Psoas muscle (tissue), 8 donors: ENCODE results near the gene TSPAN9. TPM values are rescaled to one million over a fixed set of nuclear protein-coding genes. Genes with fewer than 3 reads are reported as not detected.

Experiments used
- ATAC-seq, 4 donors: fragments of 200-7000 bp; cut with Tn5 transposase; one replicate each; pipeline ENCODE4 v1.9.1; 2020; ENCODE audit warnings: moderate library complexity in 3 of 4, mild to moderate bottlenecking in 2 of 4
- DNase-seq, 2 donors: peaks; one replicate each; pipeline ENCODE4 v3.0.0-alpha.2; 2020
- H3K27ac ChIP-seq: fragments of 200-600 bp; one replicate; pipeline ENCODE4 v1.8.0; 2022
- H3K27me3 ChIP-seq, 3 donors: fragments of 200-600 bp in 1 of 3; one replicate each; pipeline versions ENCODE4 v1.6.1 to v1.8.0; 2013 to 2022; ENCODE audit warnings: low read length in 2 of 3, mild to moderate bottlenecking in 2 of 3, moderate library complexity in 1 of 3; ENCODE audit not compliant: insufficient read depth in 3 of 3
- H3K36me3 ChIP-seq, 2 donors: fragments of 200-600 bp in 1 of 2; one replicate each; pipeline versions ENCODE4 v1.6.1 to v1.8.0; 2013 to 2022; ENCODE audit warnings: low read depth in 1 of 2, mild to moderate bottlenecking in 1 of 2, moderate library complexity in 1 of 2; ENCODE audit not compliant: insufficient read depth in 1 of 2
- H3K4me1 ChIP-seq: fragments of 200-600 bp; one replicate; pipeline ENCODE4 v1.8.0; 2022
- H3K4me3 ChIP-seq: fragments of 200-600 bp; one replicate; pipeline ENCODE4 v1.8.0; 2022; ENCODE audit warnings: mild to moderate bottlenecking
- H3K9me3 ChIP-seq: fragments of 200-600 bp; one replicate; pipeline ENCODE4 v1.8.0; 2022
- WGBS, 3 donors: extraction: QIAGEN DNeasy Blood & Tissue Kit; methylation state at CpG; one replicate each; pipeline versions ENCODE4 v1.1.6 to v1.1.7; 2013; 5-methylcytosine and 5-hydroxymethylcytosine counted together
- intact Hi-C, 2 donors: fragments of 100-400 bp; cut with DNase I; formaldehyde crosslinking; loops; one replicate each; pipeline versions ENCODE4 v1.11.0 to v1.14.2; 2022
- polyA plus RNA-seq, 3 donors: library from polyadenylated mRNA; stranded (reverse); fragments of 200-250 nt; gene quantifications; one replicate each; pipeline ENCODE4 v1.2.3, GENCODE V29; 2013
- total RNA-seq, 4 donors: library from RNA; stranded (reverse); fragmentation: NEBNext Ultra II Directional in 2 of 4; extraction: Animal tissue kit (Norgen Biotek cat#: 25700) in 2 of 4; gene quantifications; one replicate each; pipeline versions ENCODE4 v1.2.1 to v1.2.4, GENCODE V29; 2021 to 2023
- TF ChIP-seq, protein P1 (sequence below): fragments of 200-600 bp; IDR thresholded peaks from one replicate; pipeline ENCODE4 v1.8.0; 2022; ENCODE audit warnings: antibody characterized with exemption
- donor health status: healthy with polysubstance abuse.
- donor health status: DM: no; HTN: no; CAD: no; lungs with moderate emphysema.
- donor health status: Bipolar disorder and iron deficiency.
- donor health status: healthy.
- donor health status: DM: yes; HTN: yes; CAD: no.
- donor health status: DM: no; HTN: no; CAD: no.
- donor health status: DM: no; HTN: no; CAD: no.
- donor health status: DM: yes; HTN: yes; CAD: no.

Gene TSPAN9
- total and polyA plus RNA-seq, 7 donors: 6.4 to 28.0 (median 11.6) TPM

DNA sequence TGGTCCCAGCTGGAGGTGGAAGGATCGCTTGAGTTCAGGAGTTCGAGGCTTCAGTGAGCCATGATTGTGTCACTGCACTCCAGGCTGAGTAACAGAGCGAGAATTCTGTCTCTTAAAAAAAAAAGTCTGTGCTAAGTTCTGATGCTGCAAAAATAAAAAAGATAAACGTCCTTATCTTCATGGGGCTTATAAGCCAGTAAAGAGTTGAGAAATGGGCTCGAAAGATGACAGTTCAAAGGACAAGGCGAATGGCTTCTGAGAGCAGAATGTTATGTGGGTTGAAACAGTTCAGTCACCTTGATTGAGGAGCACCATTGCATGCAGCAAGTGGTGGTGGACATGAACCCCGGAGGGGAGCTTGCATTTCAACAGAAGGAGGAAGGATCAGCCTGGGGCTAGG, 4.7 kb downstream of the TSPAN9 start:
- Histone ChIP-seq H3K4me3 (no peak overlapping the region), H3K27me3 (no peaks in the 10 kb centered on the region), H3K9me3 (no peaks in the 10 kb centered on the region), H3K4me1 (peaks cover 16% of the 10 kb centered on the region), H3K27ac (no peak overlapping the region), H3K36me3 (peaks cover 0 to 3% of the 10 kb centered on the region in 2 donors)
- no peak for DNase-seq
- intact Hi-C loops: no loop called here
- 73 to 77% (median 73%) methylated on average over 7 of the region's 7 CpGs for WGBS, 3 donors
- no peak for ATAC-seq
- TF ChIP-seq, protein P1, sequence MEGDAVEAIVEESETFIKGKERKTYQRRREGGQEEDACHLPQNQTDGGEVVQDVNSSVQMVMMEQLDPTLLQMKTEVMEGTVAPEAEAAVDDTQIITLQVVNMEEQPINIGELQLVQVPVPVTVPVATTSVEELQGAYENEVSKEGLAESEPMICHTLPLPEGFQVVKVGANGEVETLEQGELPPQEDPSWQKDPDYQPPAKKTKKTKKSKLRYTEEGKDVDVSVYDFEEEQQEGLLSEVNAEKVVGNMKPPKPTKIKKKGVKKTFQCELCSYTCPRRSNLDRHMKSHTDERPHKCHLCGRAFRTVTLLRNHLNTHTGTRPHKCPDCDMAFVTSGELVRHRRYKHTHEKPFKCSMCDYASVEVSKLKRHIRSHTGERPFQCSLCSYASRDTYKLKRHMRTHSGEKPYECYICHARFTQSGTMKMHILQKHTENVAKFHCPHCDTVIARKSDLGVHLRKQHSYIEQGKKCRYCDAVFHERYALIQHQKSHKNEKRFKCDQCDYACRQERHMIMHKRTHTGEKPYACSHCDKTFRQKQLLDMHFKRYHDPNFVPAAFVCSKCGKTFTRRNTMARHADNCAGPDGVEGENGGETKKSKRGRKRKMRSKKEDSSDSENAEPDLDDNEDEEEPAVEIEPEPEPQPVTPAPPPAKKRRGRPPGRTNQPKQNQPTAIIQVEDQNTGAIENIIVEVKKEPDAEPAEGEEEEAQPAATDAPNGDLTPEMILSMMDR: no peak

DNA sequence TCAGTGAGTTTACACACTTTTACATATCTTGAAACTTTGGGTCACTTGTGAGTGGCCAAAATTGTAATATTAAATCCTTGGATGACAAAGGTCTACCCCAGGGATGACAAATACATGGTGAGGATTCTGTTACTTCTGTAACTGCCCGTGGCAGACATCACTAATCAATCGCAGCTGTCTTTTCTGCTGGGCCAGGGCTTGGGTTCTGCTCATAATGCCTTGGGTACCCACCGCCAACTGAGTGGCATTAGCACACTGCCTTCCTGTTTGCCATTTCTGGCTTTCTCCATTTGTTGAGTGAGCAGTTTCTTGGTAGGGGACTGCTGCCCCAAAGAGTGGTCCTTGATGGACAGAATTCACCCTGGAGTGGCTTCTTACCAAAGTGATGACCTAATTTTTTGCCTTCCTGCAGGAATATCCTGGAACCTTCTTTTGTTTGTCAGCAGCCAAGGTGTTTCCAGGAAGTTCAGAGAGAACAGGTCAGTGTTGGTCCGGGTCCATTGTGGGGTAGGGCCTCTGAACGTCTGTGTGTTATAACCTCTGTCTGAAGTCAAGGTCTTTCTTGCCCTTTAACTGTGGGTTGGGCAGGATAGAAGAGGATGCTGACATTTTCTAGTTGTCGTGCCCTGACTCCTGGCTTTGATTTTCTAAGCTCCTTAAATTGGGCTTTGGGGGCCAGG, 6.2 kb downstream of the TSPAN9 start:
- WGBS, 3 donors: 66 to 76% (median 72%) methylated on average over 6 of the region's 6 CpGs
- DNase-seq (no peak), ATAC-seq (no peak)
- Histone ChIP-seq H3K4me1 (peaks cover 11% of the 10 kb centered on the region), H3K9me3 (no peaks in the 10 kb centered on the region), H3K27ac (peak overlapping the region; percentile 3), H3K4me3 (no peak overlapping the region), H3K36me3 (peaks cover 0 to 3% of the 10 kb centered on the region in 2 donors), H3K27me3 (no peaks in the 10 kb centered on the region)
- TF ChIP-seq, protein P1: no peak
- intact Hi-C loops: no loop called here

DNA sequence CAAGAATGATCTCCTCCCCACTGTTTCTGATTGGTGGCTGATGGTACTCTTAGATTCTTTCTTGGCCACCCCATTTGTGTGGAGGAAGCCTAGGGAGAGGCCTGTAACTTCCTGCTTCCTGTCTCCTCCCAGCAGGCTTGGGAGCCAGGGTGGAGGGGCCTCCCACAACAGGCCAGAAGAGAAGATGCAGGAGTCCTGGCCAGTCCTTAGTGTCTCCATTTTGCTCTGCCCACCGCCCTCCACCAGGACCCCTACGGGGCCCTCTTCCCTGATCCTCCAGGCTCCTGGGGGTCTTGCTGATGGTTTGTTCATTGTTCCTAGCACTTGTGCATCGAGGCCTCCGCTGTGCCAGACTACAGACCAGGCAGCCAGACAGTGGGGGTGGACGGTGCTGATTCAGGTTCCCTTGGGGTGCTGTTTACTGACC, 6.8 kb downstream of the TSPAN9 start:
- Histone ChIP-seq H3K27ac (peak overlapping the region; percentile 30), H3K4me1 (peaks cover 9% of the 10 kb centered on the region), H3K36me3 (peaks cover 0 to 3% of the 10 kb centered on the region in 2 donors), H3K27me3 (no peaks in the 10 kb centered on the region), H3K9me3 (no peaks in the 10 kb centered on the region), H3K4me3 (no peak overlapping the region)
- ATAC-seq (peak in 2 of 4 donors; percentile 40 to 57), DNase-seq (no peak)
- intact Hi-C loops: no loop called here
- WGBS, 3 donors: 83 to 91% (median 86%) methylated on average over 5 of the region's 5 CpGs
- TF ChIP-seq, protein P1: no peak

DNA sequence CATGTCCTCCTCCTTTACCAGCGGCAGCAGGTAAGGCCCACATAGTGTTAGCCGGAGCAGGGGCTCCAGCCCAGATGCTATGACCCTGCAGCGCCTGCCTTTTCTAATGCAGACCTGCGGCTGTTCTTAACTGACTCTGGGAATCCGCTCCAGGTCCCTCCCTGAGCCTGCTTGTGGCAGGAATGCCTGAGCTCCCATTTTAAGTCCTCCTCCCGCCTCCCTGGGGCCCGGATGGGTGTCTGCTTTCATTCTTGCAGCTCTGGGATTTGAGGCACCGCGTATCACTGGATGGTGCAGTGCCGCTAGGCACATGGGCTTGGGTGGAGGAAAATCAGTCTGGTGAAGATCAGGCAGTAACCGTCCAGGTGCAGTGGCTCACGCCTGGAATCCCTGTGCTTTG, 7.6 kb downstream of the TSPAN9 start:
- no peak for DNase-seq

More for the DNA sequence above, 7.6 kb downstream of the TSPAN9 start:
- 91 to 93% (median 92%) methylated on average over 12 of the region's 12 CpGs for WGBS, 3 donors
- H3K27me3 ChIP-seq: no peaks in the 10 kb centered on the region
- H3K36me3 ChIP-seq: peaks cover 0 to 3% of the 10 kb centered on the region in 2 donors
- TF ChIP-seq, protein P1: no peak
- peaks cover 9% of the 10 kb centered on the region for H3K4me1 ChIP-seq
- no peak overlapping the region for H3K4me3 ChIP-seq
- intact Hi-C loops: no loop called here
- no peaks in the 10 kb centered on the region for H3K9me3 ChIP-seq
- no peak overlapping the region for H3K27ac ChIP-seq
- peak in 1 of 4 donors; percentile 18 for ATAC-seq
